HS-5 (cell line): Measurements from ENCODE around the gene NUAK2.
A peak's percentile ranks its signal among the peaks of the same experiment; 100 is the strongest.

Experiments used
- DNase-seq: peaks from one replicate; pipeline ENCODE4 v3.0.0-alpha.2; 2012; ENCODE audit warnings: low read depth

NUAK2 gene

DNA sequence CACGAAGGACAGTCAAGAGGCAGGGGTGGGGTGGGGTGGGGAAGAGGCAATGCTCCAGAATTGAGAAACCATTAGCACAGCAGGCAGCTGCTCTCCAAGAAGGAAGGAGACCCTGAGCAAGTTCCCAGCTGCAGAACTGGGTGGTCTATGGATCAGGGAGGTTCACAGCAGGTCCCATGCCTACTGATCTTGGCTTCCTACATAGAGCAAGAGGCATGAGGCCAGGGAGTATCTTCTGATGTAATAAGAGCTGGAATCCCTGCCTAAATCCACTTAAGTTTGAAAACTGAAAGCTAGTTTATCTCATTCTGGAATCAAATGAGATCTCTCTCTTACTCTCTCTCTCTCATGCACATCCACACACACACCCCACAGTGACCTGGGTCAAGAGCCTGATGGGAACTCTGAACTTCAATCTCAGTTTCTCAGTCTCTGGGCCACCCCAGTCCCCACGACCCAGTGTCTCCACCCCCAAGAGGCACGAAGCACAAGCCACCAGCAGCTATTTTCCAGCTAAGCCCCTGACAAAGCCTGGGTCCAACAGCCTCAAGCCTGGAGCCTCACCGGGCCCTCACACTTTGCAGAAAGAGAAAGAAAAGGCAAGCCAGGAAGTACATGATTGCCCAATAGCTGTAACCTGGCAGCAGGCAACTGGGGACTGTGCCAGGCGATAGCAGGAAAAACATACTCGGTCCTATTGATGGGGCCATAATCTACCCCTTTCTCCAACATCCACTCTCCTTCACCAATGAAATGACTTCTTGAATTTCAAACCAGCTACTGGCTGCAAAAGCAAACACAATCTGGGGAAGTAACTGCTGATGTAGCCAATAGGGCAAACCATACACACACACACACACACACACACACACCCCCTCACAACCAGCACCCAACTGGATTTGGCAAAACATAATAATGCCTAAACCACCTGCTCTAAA is 2.2 kb downstream of the NUAK2 start:
- no peak for DNase-seq

DNA sequence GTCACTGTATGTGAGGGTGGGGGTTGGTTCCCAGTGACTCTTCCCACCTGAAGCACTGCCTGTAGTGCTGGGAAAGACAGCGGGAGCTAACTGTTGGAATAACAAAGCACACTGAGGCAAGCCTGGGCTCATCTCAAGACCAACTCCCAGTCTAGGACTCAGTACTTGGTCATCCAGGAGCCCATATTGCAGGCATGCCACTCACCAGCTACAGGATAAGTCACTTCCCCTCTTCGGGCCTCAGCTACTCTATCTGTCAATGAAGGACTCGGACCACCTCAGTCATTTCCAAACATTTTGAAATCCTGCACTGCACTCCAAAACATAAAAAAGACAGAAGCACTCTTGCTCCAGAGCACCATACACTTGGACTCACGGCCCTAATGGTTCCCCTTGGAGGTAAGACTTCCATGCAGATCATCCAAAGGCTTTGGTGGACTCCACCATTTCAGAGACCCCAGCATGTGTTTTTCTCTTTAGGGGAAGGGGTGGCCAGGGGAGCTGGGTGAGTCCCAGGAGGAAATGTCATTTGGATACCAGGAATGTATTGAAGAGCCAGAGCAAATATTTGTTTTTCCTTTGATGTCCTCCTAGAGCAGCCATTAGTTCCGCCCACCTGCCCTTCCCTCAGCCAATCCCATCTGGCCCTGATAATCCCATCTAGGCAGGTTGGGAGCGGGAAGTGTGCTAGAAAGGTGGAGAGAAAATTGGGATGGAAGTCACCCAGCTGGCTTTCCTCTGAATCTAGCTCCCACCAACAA is 3.1 kb downstream of the NUAK2 start:
- DNase-seq = no peak

GRCh38 chr1:205317311-205317917 is 4.1 kb downstream of the NUAK2 start:
- DNase-seq = no peak

DNA sequence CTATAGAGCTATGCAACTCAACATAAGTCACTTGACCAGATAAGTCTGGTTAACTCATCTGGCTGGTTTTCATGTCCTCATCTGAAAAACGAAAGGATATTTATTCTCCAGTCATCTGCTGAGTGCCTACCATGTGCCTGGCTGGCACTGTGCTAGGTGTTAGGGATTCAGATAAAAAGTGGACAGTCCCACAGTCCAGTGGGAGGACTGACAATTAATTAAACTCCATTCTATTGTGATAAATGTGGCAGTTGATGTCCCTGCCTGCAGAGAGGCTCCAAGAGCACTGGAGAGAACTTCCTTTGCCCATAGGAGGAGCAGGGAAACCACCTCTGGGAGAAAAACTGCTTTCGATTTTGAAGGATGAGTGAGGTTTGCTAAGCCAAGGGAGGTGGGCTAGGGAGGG is 5.4 kb downstream of the NUAK2 start:
- DNase-seq = no peak

- no peak for DNase-seq
Observed at GRCh38 chr1:205315008-205315618, 6.4 kb downstream of the NUAK2 start.

DNA sequence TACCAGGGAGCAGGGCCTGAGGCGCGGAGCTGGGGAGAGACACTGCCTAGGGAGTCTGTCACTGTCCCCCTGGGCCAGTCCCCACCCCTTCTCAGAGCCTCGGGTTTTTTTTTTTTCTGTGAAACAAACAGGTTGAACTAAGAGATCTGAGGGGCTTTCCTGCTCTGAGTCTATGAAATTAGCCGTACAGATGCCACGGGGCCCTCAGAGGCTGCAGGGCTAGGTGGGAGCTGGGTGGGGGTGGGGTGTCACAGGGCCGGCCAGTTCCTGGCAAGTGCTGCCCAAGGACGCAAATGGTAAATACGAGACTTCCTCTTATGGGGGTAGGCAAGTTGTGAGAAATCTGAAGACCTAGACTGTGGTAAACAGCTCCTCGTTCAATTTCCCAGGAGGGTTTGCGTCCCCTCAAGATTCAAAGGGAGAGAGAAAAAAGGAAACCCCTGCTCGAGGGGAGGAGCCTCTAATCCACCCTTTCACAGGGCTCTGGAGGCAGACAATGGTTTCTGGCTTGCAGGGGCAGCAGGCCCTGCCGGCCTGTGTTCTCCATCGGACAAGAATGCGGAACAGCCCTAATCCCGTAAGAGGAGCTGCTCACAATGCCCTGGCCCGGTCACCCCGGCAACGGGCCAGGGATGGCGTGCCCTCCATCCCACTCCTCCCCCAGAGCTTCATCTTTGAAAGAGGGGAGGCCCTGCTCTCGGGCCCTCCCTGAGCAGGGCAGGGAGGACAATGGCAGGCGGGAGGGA is 7.8 kb downstream of the NUAK2 start:
- no peak for DNase-seq

- DNase-seq = no peak
Observed at GRCh38 chr1:205312866-205313562, 8.5 kb downstream of the NUAK2 start.

GRCh38 chr1:205310976-205311704 is 10.4 kb downstream of the NUAK2 start:
- DNase-seq = no peak

- DNase-seq = no peak
Observed at GRCh38 chr1:205309741-205310140, 11.8 kb downstream of the NUAK2 start.

GRCh38 chr1:205306929-205307566 is 14.5 kb downstream of the NUAK2 start:
- no peak for DNase-seq

DNA sequence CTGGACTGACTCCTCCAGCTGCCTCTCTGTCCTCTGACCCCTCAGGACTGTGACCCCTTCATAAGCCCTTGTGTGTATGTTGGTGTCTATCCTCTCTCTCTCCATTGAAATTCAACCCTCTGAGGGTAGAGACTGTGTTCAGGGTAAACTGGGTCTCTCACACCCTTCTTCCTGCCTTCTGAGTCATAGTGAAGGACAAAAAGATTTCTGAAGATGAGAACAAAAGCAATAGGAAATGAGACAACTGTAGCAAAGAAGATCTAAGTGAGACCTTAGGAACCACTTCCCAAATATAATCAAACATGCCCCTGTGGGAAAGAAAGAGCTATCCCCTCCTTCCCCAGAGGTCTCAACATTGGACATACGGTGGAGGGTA is 16.9 kb downstream of the NUAK2 start:
- DNase-seq = no peak

DNA sequence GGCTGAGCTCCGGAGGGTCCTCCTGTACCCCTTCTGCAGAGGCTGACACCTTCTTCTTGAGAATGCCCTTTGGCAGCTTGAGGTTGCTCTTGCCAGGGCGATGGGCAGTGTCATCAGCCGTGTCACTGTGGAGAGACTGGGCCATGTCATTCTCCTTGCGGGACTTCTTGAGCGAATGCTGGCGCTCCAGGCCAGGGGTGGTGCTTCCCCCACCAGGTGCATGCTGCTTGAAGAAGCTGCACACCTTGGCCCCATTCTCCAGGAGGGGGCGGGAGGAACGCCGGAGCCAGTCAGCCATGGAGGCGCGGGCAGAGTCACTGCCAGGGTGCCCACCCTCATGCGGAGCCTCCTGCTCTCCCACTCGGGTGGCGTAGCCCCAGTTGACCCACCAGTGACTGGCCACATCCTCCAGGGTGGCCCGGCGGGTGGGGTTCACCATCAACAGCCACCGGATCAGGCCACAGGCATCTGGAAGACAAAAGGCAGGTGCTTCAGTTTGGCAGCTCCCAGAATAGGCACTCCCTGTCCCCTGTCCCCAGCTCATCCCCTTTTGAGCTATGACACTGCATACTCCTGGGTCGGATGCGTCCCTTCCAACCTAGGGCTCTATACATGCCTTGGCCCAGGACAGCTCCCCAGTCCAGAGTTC is 17.4 kb downstream of the NUAK2 start:
- no peak for DNase-seq

DNA sequence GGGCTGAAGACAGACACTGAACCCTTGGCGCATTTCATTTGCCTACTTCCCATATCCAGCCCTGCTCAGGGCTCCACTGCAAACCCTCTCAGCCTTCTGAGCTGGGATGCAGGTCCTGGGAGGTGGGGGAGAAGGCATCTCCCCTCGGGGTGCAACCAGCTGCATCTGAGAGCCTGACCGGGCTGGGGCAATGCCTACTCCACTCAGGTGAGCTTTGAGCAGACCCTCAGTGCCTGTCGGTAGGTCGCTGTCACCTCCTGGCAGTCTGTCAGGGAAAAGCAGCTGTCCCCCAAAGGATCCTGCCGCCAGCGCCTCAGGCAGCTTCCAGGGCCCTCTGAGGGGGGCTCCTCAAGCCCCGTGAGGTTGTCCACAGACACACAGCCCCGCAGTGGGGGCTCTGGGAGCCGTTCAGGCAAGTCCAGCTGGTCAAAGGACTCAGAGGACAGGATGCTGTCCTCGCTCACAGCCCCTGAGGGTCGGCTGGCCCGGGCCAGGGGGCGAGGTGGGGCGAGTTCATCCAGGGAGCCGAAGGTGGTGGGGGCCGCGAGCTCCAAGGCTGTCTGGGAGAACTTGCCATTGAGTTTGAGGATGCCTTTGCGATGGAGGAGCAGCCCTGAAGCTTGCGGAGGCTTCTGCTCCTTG is 18.2 kb downstream of the NUAK2 start:
- DNase-seq = no peak

DNA sequence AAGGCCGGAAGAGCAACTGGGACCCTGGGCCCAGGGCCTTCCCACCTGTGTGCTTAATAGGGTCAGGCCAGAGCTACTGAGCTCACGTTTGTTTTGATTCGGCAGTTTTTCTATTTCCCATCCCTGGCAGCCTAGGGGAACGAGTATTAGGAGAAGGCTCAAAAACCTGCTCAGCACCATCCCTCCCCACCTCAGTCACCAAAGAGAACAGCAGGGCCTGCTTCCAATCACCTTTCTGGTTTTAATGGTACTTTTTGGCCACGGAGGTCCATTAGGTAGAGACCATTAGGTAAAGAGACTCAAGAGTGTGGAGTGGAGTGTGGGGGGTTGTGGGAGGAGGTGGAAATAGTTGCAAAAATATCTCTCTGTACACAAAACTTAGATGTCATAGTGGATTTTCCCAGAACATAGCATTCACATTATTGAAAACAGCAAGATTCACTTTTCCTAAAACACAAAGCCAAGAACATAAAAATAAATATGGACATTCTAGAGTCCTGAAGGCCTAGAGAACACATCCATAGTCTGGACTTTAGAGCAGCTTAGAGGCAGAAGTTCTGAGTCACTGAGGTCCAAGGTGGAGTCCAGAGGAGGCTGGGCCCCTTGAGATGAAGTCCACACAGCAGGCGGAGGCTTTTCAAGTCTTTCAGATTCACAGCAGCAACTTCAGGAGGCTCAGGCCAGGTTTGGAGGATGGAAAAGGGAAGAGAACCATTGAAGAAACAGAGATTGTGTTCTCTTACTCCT is 19.5 kb downstream of the NUAK2 start:
- no peak for DNase-seq

GRCh38 chr1:205301205-205301821 is 20.2 kb downstream of the NUAK2 start:
- peak; percentile 71 for DNase-seq

DNA sequence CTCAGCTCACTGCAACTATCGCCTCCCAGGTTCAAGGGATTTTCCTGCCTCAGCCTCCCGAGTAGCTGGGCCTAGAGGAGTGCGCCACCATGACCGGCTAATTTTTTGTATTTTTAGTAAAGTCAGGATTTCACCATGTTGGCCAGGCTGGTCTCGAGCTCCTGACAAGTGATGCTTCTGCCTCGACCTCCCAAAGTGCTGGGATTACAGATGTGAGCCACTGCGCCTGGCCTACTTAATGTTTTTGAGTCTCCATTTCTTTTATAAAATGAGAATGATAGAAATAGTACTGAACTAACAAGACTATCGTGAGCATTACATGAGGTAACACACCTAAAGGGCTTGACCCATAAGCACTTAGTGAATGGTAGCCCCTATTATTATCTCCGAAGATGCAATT is 21.4 kb downstream of the NUAK2 start:
- no peak for DNase-seq

DNA sequence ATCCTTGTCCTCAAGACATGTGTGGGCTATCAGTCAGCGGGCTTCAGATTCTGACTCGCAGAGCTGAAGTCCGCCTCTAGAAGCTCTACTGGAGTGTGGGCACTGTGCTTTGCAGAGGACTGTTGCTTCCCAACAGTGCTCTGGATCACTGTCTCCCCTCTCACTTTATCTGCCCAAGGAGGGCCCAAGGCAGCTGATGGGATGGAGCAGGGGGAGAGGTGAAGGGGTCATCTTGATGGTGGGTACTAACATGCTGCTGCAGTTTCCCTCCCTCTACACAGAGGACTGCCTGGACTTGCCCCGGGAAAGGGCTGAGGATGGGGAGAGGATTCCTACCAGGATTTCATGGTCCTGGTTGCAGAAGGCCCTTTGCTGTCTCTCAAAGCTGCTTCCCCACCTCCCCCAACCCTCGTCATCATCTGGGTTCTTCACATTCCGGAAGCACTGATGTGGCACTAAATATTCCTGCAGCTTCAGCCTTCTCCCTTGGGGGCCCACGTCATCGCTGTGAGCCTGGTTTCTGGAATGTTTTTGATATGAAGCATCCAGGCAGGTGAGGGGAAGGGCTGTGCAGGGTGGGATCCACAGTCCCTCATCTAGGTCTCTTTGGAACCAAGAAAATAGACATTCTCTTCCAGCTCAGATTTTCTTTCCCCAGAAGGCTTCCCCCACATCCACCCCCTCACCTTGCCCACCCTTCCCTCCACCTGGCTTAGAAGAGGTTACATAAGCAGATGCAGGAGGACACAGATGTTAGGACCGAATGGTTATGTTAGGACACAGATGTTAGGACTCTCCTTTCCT is 23.2 kb downstream of the NUAK2 start:
- DNase-seq = peak; percentile 96
